A673 (cell line): ENCODE data around the gene NDC1. TPM values are rescaled to one million over a fixed set of nuclear protein-coding genes. Genes with fewer than 3 reads are reported as not detected.

Experiments
- BruUV-seq: library from RNA; stranded (reverse); fragments of 400-500 nt; replicated peaks from 2 replicates; lab custom pipeline; 2021; lab: Mats Ljungman, UMichigan
- CTCF ChIA-PET: fragments of 300-600 bp; sonication (Branson Sonifier 250); formaldehyde crosslinking; loops from one replicate; lab custom pipeline; 2022; ENCODE audit warnings: antibody characterized with exemption; lab: Charles Lee
- POLR2A ChIA-PET: fragments of 300-600 bp; sonication (Branson Sonifier 250); formaldehyde crosslinking; loops from one replicate; lab custom pipeline; 2022; ENCODE audit warnings: antibody characterized with exemption; ENCODE audit not compliant: low non-redundant PET; lab: Charles Lee
- DNase-seq: peaks from one replicate; pipeline ENCODE4 v3.0.0-alpha.2; 2015; ENCODE audit warnings: low spot score
- H3K27ac ChIP-seq: fragments of 200-600 bp; sonication (generic); 2 replicates; pipeline ENCODE4 v1.5.1; 2016; ENCODE audit warnings: mixed run types, low read depth, mild to moderate bottlenecking, mixed read lengths, antibody characterized with exemption, low read length; ENCODE audit not compliant: poor library complexity, severe bottlenecking
- H3K27me3 ChIP-seq: fragments of 200-600 bp; sonication (generic); replicated peaks from 2 replicates; pipeline ENCODE4 v1.6.1; 2017; ENCODE audit warnings: mixed run types, low read depth, mild to moderate bottlenecking, mixed read lengths, antibody characterized with exemption, low read length; ENCODE audit not compliant: insufficient read depth, poor library complexity
- H3K36me3 ChIP-seq: fragments of 200-600 bp; sonication (generic); 2 replicates; pipeline ENCODE4 v1.6.1; 2016; ENCODE audit warnings: mixed run types, mild to moderate bottlenecking, mixed read lengths, antibody characterized with exemption, low read length; ENCODE audit not compliant: insufficient read depth, poor library complexity, severe bottlenecking
- H3K4me1 ChIP-seq: fragments of 200-600 bp; sonication (generic); 2 replicates; pipeline ENCODE4 v1.6.1; 2017; ENCODE audit warnings: mixed run types, mild to moderate bottlenecking, mixed read lengths, antibody characterized with exemption, low read length; ENCODE audit not compliant: insufficient read depth, poor library complexity, severe bottlenecking
- H3K4me3 ChIP-seq: fragments of 200-600 bp; sonication (generic); 2 replicates; pipeline ENCODE4 v1.5.1; 2016; ENCODE audit warnings: low read depth, mixed run types, mild to moderate bottlenecking, mixed read lengths, low read length; ENCODE audit not compliant: poor library complexity, severe bottlenecking
- H3K9me3 ChIP-seq: fragments of 200-600 bp; sonication (generic); 2 replicates; pipeline ENCODE4 v1.6.1; 2016; ENCODE audit warnings: mixed run types, low read depth, mild to moderate bottlenecking, mixed read lengths, antibody characterized with exemption, low read length; ENCODE audit not compliant: poor library complexity, severe bottlenecking
- CTCF ChIP-seq: fragments of 300-800, 200-600 bp; sonication (generic); conservative IDR thresholded peaks from 2 replicates; pipeline ENCODE4 v1.5.1; 2017; ENCODE audit warnings: low read depth, mild to moderate bottlenecking, antibody characterized with exemption, low read length, moderate library complexity, mixed read lengths
- EZH2 ChIP-seq: fragments of 200-600 bp; sonication (generic); IDR thresholded peaks from 2 replicates; pipeline ENCODE4 v1.6.1; 2017; ENCODE audit warnings: borderline replicate concordance, low read depth, mild to moderate bottlenecking, mixed read lengths, antibody characterized with exemption, low read length; ENCODE audit not compliant: poor library complexity, severe bottlenecking
- intact Hi-C: fragments of 100-400 bp; cut with micrococcal nuclease; formaldehyde crosslinking; loops from one replicate; pipeline ENCODE4 v1.10.0; 2022; ENCODE audit not compliant: unreplicated experiment
- total RNA-seq: library from RNA; stranded (reverse); gene quantifications from 2 replicates; pipeline ENCODE4 v1.2.3, GENCODE V29; 2021

NDC1 gene
- total RNA-seq, 1 experiment from 2014 or later: 26.6 TPM

- no peak overlapping the region for H3K27ac ChIP-seq
- CTCF ChIA-PET: no interaction called here
- no peak for DNase-seq
- H3K36me3 ChIP-seq: no peaks in the 10 kb centered on the region
- intact Hi-C loops: no loop called here
- H3K4me3 ChIP-seq: no peak overlapping the region
- BruUV-seq: no TSS peak
- H3K27me3 ChIP-seq: no peaks in the 10 kb centered on the region
- H3K4me1 ChIP-seq: no peaks in the 10 kb centered on the region
- TF ChIP-seq EZH2 (no peak), CTCF (no peak)
- POLR2A ChIA-PET: no interaction called here
- no peaks in the 10 kb centered on the region for H3K9me3 ChIP-seq
Observed at GRCh38 chr1:53718443-53718842, 119.7 kb downstream of the NDC1 start.

- intact Hi-C loops: no loop called here
- CTCF ChIA-PET: no interaction called here
- Histone ChIP-seq H3K27me3 (no peaks in the 10 kb centered on the region), H3K4me3 (no peak overlapping the region), H3K27ac (no peak overlapping the region), H3K36me3 (no peaks in the 10 kb centered on the region), H3K4me1 (no peaks in the 10 kb centered on the region), H3K9me3 (no peaks in the 10 kb centered on the region)
- TF ChIP-seq EZH2 (no peak), CTCF (no peak)
- POLR2A ChIA-PET: no interaction called here
- no TSS peak for BruUV-seq
- DNase-seq: no peak
Observed at GRCh38 chr1:53717025-53717804, 120.9 kb downstream of the NDC1 start.

- no peak for TF ChIP-seq CTCF
- TF ChIP-seq EZH2: no peak
- Histone ChIP-seq H3K27ac (no peak overlapping the region), H3K9me3 (no peaks in the 10 kb centered on the region), H3K4me1 (no peaks in the 10 kb centered on the region), H3K36me3 (no peaks in the 10 kb centered on the region), H3K27me3 (no peaks in the 10 kb centered on the region), H3K4me3 (no peak overlapping the region)
- intact Hi-C loops: no loop called here
- DNase-seq: no peak
- CTCF ChIA-PET: no interaction called here
- no TSS peak for BruUV-seq
- POLR2A ChIA-PET: no interaction called here
Observed at GRCh38 chr1:53716150-53716549, 121.9 kb downstream of the NDC1 start.
